LNCAP (cell line): ENCODE results near the gene MTA2.

Source experiments
- TF ChIP-seq, protein P1 (sequence below): fragments of 450-650 bp; IDR thresholded peaks from 2 replicates; pipeline ENCODE4 v1.5.1; 2017; ENCODE audit warnings: mild to moderate bottlenecking

MTA2 gene

DNA sequence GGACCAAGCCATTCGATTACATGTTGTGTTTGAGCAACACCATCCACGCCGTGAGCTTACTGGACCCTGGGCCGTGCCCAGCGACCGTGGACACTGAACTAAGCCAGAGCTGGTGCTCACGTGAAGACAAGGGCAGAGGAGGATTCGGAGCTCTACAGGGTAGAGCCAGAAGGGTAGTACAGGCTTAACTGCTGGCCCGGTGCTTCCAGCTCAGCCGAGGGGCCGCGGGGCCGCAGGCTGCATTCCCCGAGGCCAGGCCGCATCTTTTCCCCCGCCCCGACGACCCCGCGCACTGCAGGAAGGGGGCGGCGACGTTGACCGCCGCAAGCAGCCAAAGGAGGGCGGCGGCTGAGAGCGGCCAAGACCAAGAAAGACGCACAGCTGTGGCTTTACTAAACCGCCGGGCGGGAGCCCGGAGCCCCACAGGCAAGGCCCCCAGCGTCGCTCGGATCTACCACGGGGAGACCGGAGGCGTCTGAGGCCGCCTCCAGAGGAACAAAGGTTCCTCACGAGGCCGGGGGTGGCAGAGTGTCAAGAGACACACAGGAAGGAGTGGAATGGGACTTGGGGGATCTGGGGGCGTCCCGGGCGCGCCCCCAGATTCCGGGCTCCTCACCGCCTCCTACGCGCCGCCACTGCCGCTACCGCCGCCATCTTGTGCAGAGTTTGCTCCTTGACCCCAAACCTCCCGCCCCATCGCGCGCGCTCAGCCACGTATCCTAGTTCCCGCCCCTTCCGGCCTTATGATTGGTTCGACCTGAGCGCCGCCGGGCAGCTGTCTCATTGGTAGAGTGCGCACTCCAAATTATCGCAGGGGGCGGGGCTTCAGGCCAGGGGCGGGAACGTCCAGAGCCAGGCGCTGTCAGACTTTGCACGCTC is 44.5 kb upstream of the MTA2 start, which contains the start of gene GANAB:
Gene GANAB (minus strand): TSS at position 668 of the 879 bp plus-strand sequence. CDS start 14 bp downstream, at position 654.
- TF ChIP-seq, protein P1, sequence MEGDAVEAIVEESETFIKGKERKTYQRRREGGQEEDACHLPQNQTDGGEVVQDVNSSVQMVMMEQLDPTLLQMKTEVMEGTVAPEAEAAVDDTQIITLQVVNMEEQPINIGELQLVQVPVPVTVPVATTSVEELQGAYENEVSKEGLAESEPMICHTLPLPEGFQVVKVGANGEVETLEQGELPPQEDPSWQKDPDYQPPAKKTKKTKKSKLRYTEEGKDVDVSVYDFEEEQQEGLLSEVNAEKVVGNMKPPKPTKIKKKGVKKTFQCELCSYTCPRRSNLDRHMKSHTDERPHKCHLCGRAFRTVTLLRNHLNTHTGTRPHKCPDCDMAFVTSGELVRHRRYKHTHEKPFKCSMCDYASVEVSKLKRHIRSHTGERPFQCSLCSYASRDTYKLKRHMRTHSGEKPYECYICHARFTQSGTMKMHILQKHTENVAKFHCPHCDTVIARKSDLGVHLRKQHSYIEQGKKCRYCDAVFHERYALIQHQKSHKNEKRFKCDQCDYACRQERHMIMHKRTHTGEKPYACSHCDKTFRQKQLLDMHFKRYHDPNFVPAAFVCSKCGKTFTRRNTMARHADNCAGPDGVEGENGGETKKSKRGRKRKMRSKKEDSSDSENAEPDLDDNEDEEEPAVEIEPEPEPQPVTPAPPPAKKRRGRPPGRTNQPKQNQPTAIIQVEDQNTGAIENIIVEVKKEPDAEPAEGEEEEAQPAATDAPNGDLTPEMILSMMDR, result no peak

DNA sequence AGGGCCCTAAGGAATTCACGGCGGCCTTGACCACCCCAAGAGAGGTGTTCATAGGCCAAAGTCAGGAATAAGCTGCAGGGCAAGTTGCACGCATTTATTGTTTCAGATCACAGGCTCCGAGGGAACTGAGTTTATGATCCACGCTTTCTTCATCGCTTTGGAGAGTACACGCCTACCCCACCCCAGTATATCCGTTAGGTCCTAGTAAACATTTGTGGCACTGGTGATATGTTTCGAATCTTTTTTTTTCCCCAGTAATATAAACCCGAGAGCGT is 43.9 kb upstream of the MTA2 start:
- TF ChIP-seq, protein P1, result no peak

DNA sequence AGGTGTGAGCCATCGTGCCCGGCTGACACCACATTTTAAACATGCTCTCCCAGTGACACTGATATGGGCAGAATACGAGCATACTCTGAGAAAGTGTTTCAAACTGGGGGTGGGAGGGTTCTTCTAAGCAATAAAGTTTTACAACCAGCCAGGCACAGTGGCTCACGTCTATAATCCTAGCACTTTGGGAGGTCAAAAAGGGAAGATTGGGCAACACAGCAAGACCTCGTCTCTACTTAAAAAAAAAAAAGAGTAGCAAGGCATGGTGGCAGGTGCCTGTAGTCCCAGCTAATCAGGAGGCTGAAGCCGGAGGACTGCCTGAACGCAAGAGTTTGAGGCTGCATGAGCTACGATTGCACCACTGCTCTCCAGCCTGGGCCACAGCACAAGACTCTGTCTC is 42.6 kb upstream of the MTA2 start:
- TF ChIP-seq, protein P1, result no peak

DNA sequence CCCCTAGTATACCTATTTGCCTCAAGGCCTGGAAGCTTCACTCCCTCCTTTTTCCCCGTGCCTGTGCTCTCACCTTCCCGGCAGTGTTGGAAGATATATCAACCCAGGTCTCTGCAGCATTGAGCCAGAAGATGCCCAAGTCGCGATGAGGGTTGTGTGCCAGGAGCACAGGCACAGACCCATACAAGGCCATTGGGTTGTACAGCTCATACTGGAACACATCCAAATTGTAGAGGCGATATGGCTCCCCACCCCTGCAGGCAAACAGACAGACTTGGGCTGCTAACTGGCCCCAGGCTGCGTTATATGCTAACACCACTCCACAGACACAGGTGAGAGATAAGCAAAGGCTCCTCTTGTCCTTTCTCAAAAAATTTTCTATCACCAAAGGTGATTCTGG is 30.8 kb upstream of the MTA2 start:
- TF ChIP-seq, protein P1, result no peak

DNA sequence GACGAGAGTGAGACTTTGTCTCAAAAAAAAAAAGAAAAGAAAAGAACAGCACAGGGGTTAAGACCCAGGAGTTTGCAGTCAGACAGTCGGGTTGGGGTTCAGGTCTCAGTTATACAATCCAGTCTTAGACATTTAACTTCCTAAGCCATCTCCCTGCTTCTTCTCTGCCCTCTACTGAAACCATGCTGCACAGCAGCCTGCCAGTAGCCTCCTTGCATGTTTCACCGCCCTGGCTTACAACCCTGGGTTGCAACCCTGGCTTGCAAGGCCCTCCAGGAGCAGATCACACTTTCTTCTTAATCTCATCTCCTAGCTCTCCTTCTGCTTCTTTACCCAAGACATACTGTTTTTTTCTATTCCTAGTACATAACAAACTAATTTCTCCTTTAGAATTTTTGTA is 26.0 kb upstream of the MTA2 start:
- TF ChIP-seq, protein P1, result no peak

DNA sequence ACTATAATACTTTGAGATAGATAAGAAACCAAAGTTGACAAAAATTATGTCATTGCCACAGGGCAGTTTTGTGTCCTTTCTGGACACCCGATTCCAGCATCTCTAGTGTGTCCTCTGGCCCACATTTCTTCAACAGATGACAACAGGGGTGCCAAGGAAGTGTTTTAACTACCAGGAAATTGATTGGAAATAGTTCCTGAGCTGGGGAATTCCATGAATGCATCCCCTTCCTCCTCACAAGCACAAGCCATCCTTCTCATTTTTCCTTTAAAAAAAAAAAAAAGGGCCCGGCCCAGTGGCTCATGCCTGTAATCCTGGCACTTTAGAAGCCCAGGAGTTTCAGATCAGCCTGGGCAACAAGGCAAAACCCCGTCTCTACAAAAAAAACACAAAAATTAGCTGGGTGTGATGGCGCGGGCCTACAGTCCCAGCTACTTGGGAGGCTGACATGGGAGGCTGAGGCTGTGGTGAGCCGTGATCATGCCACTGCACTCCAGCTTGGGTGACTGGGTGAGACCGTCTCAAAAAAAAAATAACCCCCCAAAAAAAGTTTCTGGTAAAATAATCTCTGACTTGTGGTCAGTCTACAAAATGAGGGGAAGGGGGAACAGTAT is 20.9 kb upstream of the MTA2 start:
- TF ChIP-seq, protein P1, result no peak

DNA sequence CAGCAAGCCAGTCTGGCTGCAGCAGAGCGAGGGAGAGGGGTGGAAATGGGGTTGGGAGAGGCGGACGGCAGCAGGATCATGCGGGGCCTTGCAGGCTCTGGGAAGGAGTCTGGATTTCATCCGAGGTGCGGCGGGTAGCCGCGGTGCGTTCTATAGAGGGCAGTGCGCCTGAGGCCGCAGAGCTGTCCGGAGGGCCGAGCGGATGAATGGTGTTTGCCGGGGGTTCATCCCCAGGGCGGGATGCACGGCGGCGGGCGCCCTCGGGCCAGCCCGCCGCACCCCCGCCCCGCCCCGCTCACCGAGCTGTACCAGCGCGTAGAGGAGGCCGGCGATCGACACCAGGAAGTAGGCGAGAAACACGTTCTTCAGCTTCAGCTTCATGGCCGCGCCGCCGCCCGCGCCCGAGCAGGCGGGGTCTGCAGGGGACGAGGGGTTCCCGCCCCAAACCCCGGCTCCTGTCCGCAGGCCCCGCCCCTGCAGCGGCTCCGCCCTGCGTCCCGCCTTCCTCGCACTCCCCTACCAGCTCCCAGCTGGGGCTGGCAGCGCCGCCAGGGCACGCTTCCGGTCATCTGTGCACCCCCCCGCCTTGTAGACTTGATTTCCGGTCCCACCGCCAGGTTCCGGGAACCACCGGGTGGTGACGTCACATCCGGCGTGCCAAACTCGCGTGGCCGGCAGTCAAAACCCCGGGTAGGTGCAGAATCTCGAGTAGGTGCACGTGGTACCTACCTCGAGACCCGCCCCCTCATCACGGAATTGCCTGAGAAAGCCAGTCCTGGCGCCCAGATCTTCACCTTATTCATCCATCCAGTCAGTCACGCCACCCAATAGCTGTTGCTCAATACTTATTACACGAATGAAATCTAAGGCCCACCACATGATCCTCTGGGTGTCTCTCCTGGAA is 20.2 kb upstream of the MTA2 start, which contains the start of gene B3GAT3:
Gene B3GAT3 (minus strand): TSS at position 420 of the 904 bp plus-strand sequence. CDS start 39 bp downstream, at position 381.
- TF ChIP-seq, protein P1, result no peak
